Astrocyte of the cerebellum (primary cell): Measurements from ENCODE around the gene ZKSCAN4.

Source experiments
- DNase-seq: peaks from one replicate; pipeline ENCODE4 v3.0.0-alpha.2; 2011; ENCODE audit warnings: low read depth
- H3K4me3 ChIP-seq: 2 replicates; pipeline ENCODE4 v1.5.1; 2011; ENCODE audit warnings: mild to moderate bottlenecking, low read depth, low read length, moderate library complexity
- CTCF ChIP-seq: IDR thresholded peaks from 2 replicates; pipeline ENCODE4 v1.5.1; 2012; ENCODE audit warnings: low read length, low read depth, moderate library complexity, mild to moderate bottlenecking; ENCODE audit errors: missing control alignments
- in situ Hi-C: cut with HindIII; loops from 2 replicates; pipeline ENCODE4 v1.10.0; 2017; ENCODE audit warnings: low sequenced_read_pairs

ZKSCAN4 gene

GRCh38 chr6:28211840-28212509 lies 40.1 kb downstream of the ZKSCAN4 start:
- H3K4me3 ChIP-seq = peak overlapping the region; percentile 39
- no peak for DNase-seq
- no peak for TF ChIP-seq CTCF
- in situ Hi-C loops = no loop called here

DNA sequence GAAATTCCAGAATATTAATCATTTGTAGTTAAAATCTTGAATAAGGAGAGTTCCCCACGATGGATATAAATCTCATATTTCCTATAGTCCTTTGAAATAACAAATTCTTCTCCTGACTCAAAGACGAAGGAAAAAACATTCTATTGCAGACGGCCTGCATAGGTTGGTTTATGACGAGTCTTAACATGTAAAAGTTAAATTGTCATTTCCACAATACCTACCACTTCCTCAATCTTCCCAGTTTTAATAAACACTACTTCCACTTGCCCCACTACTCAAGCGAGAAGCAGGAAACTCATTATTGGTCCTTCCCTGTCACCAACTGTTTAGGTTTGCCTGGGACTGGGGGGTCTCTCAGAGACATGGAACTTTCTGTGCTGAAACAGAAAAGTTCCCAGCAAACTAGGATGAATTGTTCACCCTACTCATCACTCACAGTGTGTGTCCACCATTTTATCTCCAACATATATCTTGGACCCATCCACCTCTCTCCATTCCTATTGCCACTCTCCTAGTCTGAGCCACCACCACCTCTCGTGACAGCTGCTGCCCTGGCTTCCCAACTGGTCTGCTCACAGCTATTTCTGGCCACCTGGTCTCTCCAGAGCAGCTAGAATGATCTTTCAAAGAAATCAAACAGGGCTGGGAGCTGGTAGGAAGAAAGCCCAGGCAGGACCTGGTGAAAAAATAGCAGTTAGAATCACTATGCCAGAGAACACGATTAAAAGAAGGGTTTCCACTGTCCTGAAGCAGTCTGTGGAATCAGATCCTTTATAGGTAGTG lies 42.1 kb downstream of the ZKSCAN4 start:
- in situ Hi-C loops = no loop called here
- H3K4me3 ChIP-seq = no peak overlapping the region
- no peak for TF ChIP-seq CTCF
- no peak for DNase-seq

GRCh38 chr6:28208111-28208659 lies 43.9 kb downstream of the ZKSCAN4 start:
- in situ Hi-C loops = no loop called here
- DNase-seq = no peak
- TF ChIP-seq CTCF = no peak
- H3K4me3 ChIP-seq = peak overlapping the region; percentile 47

DNA sequence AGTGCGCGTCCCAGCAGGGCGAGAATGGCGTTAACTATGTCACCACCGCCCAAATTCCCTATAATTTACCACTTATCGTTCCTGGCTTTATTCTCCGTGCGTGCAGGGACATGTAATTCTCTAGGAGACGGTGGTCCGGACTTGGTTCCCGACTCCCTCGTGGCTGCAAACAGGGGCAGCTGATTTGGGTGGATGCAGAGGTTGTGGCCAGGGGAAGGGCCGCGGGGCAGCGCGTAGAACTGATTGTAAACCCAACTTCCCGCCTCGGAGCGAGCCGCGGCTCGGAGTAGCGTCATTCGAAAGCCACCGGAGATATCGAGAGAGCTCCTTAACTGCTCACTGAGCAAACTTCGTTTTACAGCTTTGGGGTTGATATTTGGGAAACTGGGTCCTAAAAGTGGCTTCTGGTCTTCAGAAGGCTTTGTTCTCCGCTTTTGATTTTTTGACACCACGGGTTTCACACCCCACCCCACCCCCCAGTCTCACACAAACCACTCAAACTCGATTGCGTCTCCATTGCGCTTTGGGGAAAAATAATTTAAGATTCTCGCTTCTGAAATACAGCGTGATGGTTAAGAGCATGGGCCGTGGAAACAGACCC lies 44.5 kb downstream of the ZKSCAN4 start:
- no peak for DNase-seq
- in situ Hi-C loops = no loop called here
- TF ChIP-seq CTCF = no peak
- peak overlapping the region; percentile 47 for H3K4me3 ChIP-seq

DNA sequence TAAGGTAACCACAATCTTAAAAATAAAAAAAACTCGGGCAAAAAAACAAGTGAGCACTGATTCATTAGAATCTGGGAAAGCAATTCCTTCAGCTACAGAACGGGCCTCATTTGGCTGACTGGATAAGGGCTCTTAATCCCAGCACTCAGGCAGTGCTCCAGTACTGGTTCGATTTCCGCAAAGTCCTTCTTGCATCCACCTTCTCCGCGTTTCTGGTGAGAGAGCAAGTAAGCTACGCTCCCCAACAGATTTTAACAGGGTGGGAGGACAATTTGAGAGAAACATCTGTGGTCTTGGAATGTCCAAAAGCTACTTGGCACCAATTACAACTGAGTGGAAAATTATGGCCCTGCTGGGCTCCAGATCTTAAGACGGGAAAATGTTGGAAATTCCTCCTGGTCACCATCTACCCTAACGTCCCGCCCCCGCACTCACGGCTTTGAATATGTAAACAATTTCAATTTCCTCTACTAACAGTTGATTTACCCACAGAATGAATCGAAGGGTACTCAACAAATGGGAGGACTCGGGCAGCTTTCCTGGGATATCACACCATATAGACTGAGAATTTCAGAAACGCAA lies 45.0 kb downstream of the ZKSCAN4 start:
- in situ Hi-C loops = no loop called here
- DNase-seq = no peak
- no peak for TF ChIP-seq CTCF
- H3K4me3 ChIP-seq = peak overlapping the region; percentile 47

- DNase-seq = no peak
- in situ Hi-C loops = no loop called here
- no peak for TF ChIP-seq CTCF
- H3K4me3 ChIP-seq = no peak overlapping the region
Measured at GRCh38 chr6:28206527-28206926, 45.5 kb downstream of the ZKSCAN4 start.
